ENCODE measurements around the gene CHRNA9. TPM values are rescaled to one million over a fixed set of nuclear protein-coding genes. Genes with fewer than 3 reads are reported as not detected.

Gene CHRNA9
- total and polyA plus RNA-seq, 2 of the 13 experiments (the other 11 are each of a cell fraction or from before 2014, with no cell fraction given): not detected

DNA sequence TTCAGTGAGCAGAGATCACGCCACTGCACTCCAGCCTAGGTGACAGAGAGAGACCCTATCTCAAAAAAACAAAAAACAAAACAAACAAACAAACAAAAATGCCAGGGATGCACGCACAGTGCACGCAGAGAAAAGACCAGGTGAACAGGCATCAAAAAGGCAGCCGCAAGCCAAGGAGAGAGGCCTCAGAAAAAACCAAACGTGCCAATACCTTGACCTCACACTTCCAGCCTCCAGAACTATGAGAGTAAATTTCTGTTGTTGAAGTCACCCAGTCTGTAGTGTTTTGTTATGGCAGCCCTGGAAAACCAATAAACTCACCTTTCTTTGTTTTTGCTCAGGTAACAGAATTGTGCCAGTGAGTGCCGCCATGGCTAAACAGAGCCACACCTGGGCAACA lies 66.0 kb downstream of the CHRNA9 start:
- no TSS peak for BruUV-seq (replicated peaks)
- Histone ChIP-seq H3K79me2 (ENCODE audit: insufficient read depth, low read length) (no peaks in the 10 kb centered on the region), H3K9ac (ENCODE audit: insufficient read depth, low read depth, low read length) (no peak overlapping the region), H3K36me3 (replicated peaks in 1 of 2; ENCODE audit: control insufficient read depth in 1 of 2, insufficient read depth in 2 of 2, low read length in 2 of 2) (no peaks in the 10 kb centered on the region), H4K20me1 (ENCODE audit: insufficient read depth, low read length) (no peaks in the 10 kb centered on the region), H3K9me3 (ENCODE audit: low read length) (no peaks in the 10 kb centered on the region; the same call in 1 of the 2 replicates), H3K27me3 (ENCODE audit: control insufficient read depth in 1 of 2, insufficient read depth in 2 of 2, low read length in 2 of 2) (0 out of 5 replicates have a peak, but pooled peaks cover 0 to 3% of the 10 kb centered on the region in 2 experiments), H3K4me2 (ENCODE audit: low read depth, low read length) (no peak overlapping the region), H2AFZ (ENCODE audit: low read length) (no peak overlapping the region), H3K4me1 (ENCODE audit: insufficient read depth, low read length) (peaks cover 32% of the 10 kb centered on the region), H3K27ac (ENCODE audit: extremely low read length, insufficient read depth, low read length) (no peak overlapping the region), H3K4me3 (replicated peaks in 1 of 3; ENCODE audit: insufficient read depth in 1 of 3, low read depth in 2 of 3, low read length in 3 of 3) (no peak overlapping the region)
- POLR2A ChIA-PET: no interaction called here
- ATAC-seq (no peak), DNase-seq (ENCODE audit: low spot score) (no peak), FAIRE-seq (no peak)
- WGBS (ENCODE audit: low lambda C conversion rate): 71% methylated on average over 6 of the region's 6 CpGs
- TF ChIP-seq PTBP1 (IDR thresholded peaks at IDR 0.05; ENCODE audit: low read depth, low read length, poor library complexity, severe bottlenecking) (no peak), NFE2L1 (CRISPR knock-in tag; IDR thresholded peaks at IDR 0.05; ENCODE audit: borderline replicate concordance) (no peak), ZZZ3 (CRISPR knock-in tag; IDR thresholded peaks at IDR 0.05; ENCODE audit: borderline replicate concordance) (no peak), ZNF230 (CRISPR knock-in tag; IDR thresholded peaks at IDR 0.05) (no peak), CENPT (CRISPR knock-in tag; IDR thresholded peaks at IDR 0.05; ENCODE audit: low read depth) (no peak), POLR2A (IDR thresholded peaks at IDR 0.05; ENCODE audit: insufficient read depth in 1 of 2, low read depth in 2 of 2, low read length in 2 of 2) (no peak), TP53 (CRISPR knock-in tag; conservative IDR thresholded peaks at IDR 0.05) (no peak), ZNF3 (CRISPR knock-in tag; IDR thresholded peaks at IDR 0.05) (no peak), AKAP8 (CRISPR knock-in tag; IDR thresholded peaks at IDR 0.05) (no peak), ETV5 (CRISPR knock-in tag; IDR thresholded peaks at IDR 0.05; ENCODE audit: borderline replicate concordance) (no peak), HNF4G (IDR thresholded peaks at IDR 0.05; ENCODE audit: borderline replicate concordance, low read depth, low read length) (no peak), HNF4G (CRISPR knock-in tag; IDR thresholded peaks at IDR 0.05; ENCODE audit: borderline replicate concordance, low read depth) (no peak), ZNF776 (CRISPR knock-in tag; IDR thresholded peaks at IDR 0.05) (no peak), ADNP (CRISPR knock-in tag; IDR thresholded peaks at IDR 0.05) (no peak), KLF12 (CRISPR knock-in tag; IDR thresholded peaks at IDR 0.05; ENCODE audit: borderline replicate concordance) (no peak), ARNT2 (CRISPR knock-in tag; IDR thresholded peaks at IDR 0.05; ENCODE audit: low read depth) (no peak)
- TF ChIP-seq, protein P1, sequence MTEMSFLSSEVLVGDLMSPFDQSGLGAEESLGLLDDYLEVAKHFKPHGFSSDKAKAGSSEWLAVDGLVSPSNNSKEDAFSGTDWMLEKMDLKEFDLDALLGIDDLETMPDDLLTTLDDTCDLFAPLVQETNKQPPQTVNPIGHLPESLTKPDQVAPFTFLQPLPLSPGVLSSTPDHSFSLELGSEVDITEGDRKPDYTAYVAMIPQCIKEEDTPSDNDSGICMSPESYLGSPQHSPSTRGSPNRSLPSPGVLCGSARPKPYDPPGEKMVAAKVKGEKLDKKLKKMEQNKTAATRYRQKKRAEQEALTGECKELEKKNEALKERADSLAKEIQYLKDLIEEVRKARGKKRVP (CRISPR knock-in tag; IDR thresholded peaks at IDR 0.05): no peak
- TF ChIP-seq, protein P2, sequence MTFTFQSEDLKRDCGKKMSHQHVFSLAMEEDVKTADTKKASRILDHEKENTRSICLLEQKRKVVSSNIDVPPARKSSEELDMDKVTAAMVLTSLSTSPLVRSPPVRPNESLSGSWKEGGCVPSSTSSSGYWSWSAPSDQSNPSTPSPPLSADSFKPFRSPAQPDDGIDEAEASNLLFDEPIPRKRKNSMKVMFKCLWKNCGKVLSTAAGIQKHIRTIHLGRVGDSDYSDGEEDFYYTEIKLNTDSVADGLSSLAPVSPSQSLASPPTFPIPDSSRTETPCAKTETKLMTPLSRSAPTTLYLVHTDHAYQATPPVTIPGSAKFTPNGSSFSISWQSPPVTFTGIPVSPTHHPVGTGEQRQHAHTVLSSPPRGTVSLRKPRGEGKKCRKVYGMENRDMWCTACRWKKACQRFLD (CRISPR knock-in tag; IDR thresholded peaks at IDR 0.05; ENCODE audit: borderline replicate concordance): no peak
- TF ChIP-seq, protein P3, sequence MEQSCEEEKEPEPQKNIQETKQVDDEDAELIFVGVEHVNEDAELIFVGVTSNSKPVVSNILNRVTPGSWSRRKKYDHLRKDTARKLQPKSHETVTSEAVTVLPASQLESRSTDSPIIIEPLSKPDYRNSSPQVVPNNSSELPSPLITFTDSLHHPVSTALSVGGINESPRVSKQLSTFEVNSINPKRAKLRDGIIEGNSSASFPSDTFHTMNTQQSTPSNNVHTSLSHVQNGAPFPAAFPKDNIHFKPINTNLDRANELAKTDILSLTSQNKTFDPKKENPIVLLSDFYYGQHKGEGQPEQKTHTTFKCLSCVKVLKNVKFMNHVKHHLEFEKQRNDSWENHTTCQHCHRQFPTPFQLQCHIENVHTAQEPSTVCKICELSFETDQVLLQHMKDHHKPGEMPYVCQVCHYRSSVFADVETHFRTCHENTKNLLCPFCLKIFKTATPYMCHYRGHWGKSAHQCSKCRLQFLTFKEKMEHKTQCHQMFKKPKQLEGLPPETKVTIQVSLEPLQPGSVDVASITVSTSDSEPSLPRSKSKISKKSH (CRISPR knock-in tag; IDR thresholded peaks at IDR 0.05; ENCODE audit: borderline replicate concordance): no peak
- intact Hi-C loops (cut with micrococcal nuclease; ENCODE audit: unreplicated experiment): loop anchor here (10.0 kb wide), 1 partner anchor 114 kb away; no protein-coding TSS in a partner anchor
- CTCF ChIA-PET (ENCODE audit: low intra/inter-chr PET ratio, low total read pairs): no interaction called here
- in situ Hi-C loops (cut with HindIII; ENCODE audit: extremely low pct_ligation_motif_present, low pct_unique_long_range_greater_than_20kb): no loop called here
